Measurements from ENCODE around the gene SLC38A11.
"Not testable (repeated sequence)": the region's sequence is repeated elsewhere in the genome, so short reads cannot be mapped to it uniquely, and the experiment has no call there.

- TF ChIP-seq ZFP3 (tag by site-specific recombination; IDR thresholded peaks at IDR 0.05; ENCODE audit: low read depth); CTCF (tag by site-specific recombination; IDR thresholded peaks at IDR 0.05); TCF7L2 (IDR thresholded peaks at IDR 0.05; ENCODE audit: borderline replicate concordance, low read depth, low read length); ZNF280D (tag by site-specific recombination; IDR thresholded peaks at IDR 0.05); ZNF324 (tag by site-specific recombination; IDR thresholded peaks at IDR 0.05); SP2 (tag by site-specific recombination; IDR thresholded peaks at IDR 0.05); ZNF544 (tag by site-specific recombination; IDR thresholded peaks at IDR 0.05); REST (tag by site-specific recombination; IDR thresholded peaks at IDR 0.05); ZBTB8A (tag by site-specific recombination; IDR thresholded peaks at IDR 0.05); KLF1 (tag by site-specific recombination; IDR thresholded peaks at IDR 0.05); SCRT2 (tag by site-specific recombination; IDR thresholded peaks at IDR 0.05); ZNF292 (tag by site-specific recombination; IDR thresholded peaks at IDR 0.05; ENCODE audit: borderline replicate concordance, low read depth); ZNF791 (tag by site-specific recombination; IDR thresholded peaks at IDR 0.05): not testable (repeated sequence)
Measured at GRCh38 chr2:164976875-164977470, 21.6 kb upstream of the SLC38A11 start.
